K562 (cell line): ENCODE data around the gene SOSTDC1. TPM values are rescaled to one million over a fixed set of nuclear protein-coding genes. Genes with fewer than 3 reads are reported as not detected.

Experiments
- ATF2 ChIP-seq: sonication (generic); formaldehyde crosslinking; IDR thresholded peaks from 2 replicates; pipeline ENCODE4 v1.8.1; 2022; ENCODE audit warnings: missing genetic modification reagents
- ZNF197 ChIP-seq: fragments of 200-800 bp; sonication (Bioruptor generic); IDR thresholded peaks from 2 replicates; pipeline ENCODE4 v1.6.1; 2016; ENCODE audit warnings: low read depth, missing genetic modification characterization, missing compliant biosample characterization
- ZNF318 ChIP-seq, 2 experiments: fragments of 450-650 bp; IDR thresholded peaks; 2 replicates each; pipeline ENCODE4 v1.6.1; 2016; ENCODE audit warnings: mild to moderate bottlenecking in 2 of 2, borderline replicate concordance in 1 of 2, low read depth in 1 of 2, moderate library complexity in 1 of 2
- ZZZ3 ChIP-seq: fragments of 450-650 bp; IDR thresholded peaks from 2 replicates; pipeline ENCODE4 v1.6.1; 2016; ENCODE audit warnings: antibody characterized with exemption, mild to moderate bottlenecking, moderate library complexity
- polyA plus RNA-seq, 8 experiments: library from polyadenylated mRNA; depleted of rRNA in 4 of 8; stranded (reverse) in 5 of 8; unstranded in 3 of 8; fragments of >200 nt; fragmentation: Nextera tagmentation in 2 of 8; fragmentation: Illumina TruSeq in 1 of 8; extraction: Ambion mirVana in 2 of 8; extraction: Trizol in 1 of 8; gene quantifications; 2 replicates each; pipeline versions ENCODE4 v1.2.1 to v1.2.3, GENCODE V29; 2011 to 2014; ENCODE audit warnings: inconsistent platforms in 1 of 8, missing spikeins in 1 of 8
- total RNA-seq, 7 experiments: library from RNA; depleted of rRNA in 6 of 7; stranded (reverse); fragments of >200 nt in 6 of 7; fragmentation: Illumina TruSeq in 2 of 7; extraction: Trizol in 2 of 7; gene quantifications; 2 replicates each; pipeline versions ENCODE4 v1.2.1 to v1.2.3, GENCODE V29; 2011 to 2021; ENCODE audit warnings: low replicate concordance in 1 of 7

Gene SOSTDC1
- total and polyA plus RNA-seq, 9 of the 15 experiments (the other 6 are each of a cell fraction or from before 2014, with no cell fraction given): 8.3 to 48.6 (median 15.9) TPM

DNA sequence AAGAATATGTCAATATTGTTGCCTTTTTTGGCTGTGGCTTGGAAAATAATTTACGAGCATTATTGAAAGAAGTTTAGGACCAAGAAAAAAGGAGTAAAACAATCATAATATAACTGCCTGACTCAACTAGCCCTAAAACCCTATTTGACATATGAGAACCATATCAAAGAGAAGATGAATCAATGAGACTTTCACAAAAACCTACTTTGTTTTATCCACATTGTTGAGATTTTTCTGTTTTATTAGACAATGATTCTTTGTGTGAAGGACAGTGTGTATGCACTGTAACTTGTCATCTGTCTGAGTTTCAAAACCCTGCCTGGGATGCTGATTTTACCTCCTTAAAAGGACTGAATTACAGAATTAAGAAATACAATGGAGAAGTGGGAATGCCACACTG is 19.0 kb downstream of the SOSTDC1 start (continued):
- no peak for TF ChIP-seq ZNF318 (IDR thresholded peaks at IDR 0.05; ENCODE audit: borderline replicate concordance in 1 of 2, low read depth in 1 of 2)
- TF ChIP-seq ZZZ3: no peak
- no peak for TF ChIP-seq ZNF197 (CRISPR knock-in tag)
- TF ChIP-seq ATF2 (CRISPR knock-in tag): no peak
